Gastrocnemius medialis (tissue), 4 donors: Measurements from ENCODE around the gene C7orf57.

Experiments used
- POLR2A ChIP-seq, 2 donors: fragments of 450-650 bp; IDR thresholded peaks; one replicate each; pipeline ENCODE4 v1.6.1; 2017; ENCODE audit warnings: antibody characterized with exemption in 2 of 2, mild to moderate bottlenecking in 2 of 2, moderate library complexity in 2 of 2
- TF ChIP-seq, protein P1 (sequence below), 5 experiments: fragments of 450-650 bp in 3 of 5; fragments of 200-600 bp in 2 of 5; sonication (generic) in 2 of 5; IDR thresholded peaks in 4 of 5; conservative IDR thresholded peaks in 1 of 5; 1 replicate in 4 of 5; 2 replicates in 1 of 5; pipeline ENCODE4 v1.5.1; 2016 to 2019; ENCODE audit warnings: antibody characterized with exemption in 5 of 5, mild to moderate bottlenecking in 3 of 5, moderate library complexity in 3 of 5

DNA sequence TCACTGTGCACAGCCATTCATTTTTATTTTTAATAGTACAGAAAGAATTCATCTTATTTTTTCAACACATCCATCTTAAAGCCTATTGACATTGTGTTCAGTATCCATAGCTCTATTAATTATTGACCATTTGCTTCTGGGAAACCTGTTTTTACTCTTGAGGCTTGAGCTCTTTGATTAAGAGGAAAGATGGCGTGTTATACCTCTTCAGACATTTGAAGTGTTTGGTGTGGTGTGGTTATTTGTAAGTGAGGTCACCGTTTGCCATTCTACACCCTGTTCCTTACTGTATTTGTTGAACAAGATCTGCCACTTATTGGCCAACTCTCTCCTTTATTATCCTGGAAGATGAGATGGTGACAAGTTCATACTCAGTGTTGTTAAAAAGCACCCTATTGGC is 18.4 kb downstream of the C7orf57 start:
- TF ChIP-seq POLR2A (IDR thresholded peaks at IDR 0.05) = no peak
- TF ChIP-seq, protein P1, sequence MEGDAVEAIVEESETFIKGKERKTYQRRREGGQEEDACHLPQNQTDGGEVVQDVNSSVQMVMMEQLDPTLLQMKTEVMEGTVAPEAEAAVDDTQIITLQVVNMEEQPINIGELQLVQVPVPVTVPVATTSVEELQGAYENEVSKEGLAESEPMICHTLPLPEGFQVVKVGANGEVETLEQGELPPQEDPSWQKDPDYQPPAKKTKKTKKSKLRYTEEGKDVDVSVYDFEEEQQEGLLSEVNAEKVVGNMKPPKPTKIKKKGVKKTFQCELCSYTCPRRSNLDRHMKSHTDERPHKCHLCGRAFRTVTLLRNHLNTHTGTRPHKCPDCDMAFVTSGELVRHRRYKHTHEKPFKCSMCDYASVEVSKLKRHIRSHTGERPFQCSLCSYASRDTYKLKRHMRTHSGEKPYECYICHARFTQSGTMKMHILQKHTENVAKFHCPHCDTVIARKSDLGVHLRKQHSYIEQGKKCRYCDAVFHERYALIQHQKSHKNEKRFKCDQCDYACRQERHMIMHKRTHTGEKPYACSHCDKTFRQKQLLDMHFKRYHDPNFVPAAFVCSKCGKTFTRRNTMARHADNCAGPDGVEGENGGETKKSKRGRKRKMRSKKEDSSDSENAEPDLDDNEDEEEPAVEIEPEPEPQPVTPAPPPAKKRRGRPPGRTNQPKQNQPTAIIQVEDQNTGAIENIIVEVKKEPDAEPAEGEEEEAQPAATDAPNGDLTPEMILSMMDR (IDR thresholded peaks at IDR 0.05 in 4 of 5, conservative IDR thresholded peaks at IDR 0.05 in 1 of 5) = no peak
